ENCODE measurements around the gene CHRNA7. TPM values are rescaled to one million over a fixed set of nuclear protein-coding genes. Genes with fewer than 3 reads are reported as not detected.

CHRNA7 gene
- total RNA-seq, 4 donors from 2014 or later: 0.20 to 10.2 (median 4.2) TPM

- WGBS, 2 donors (ENCODE audit: low coverage in 1 of 2): 62% methylated on average over 2 of the region's 2 CpGs; no CpG with 5 or more reads in 1 of the 2 donors
Observed at GRCh38 chr15:32020156-32020555, 10.2 kb upstream of the CHRNA7 start.

GRCh38 chr15:32028921-32029320, 1.4 kb upstream of the CHRNA7 start:
- H3K4me1 ChIP-seq: peaks cover 0 to 18% (median 16%) of the 10 kb centered on the region in 4 donors
- whole genome bisulfite sequencing, 2 donors (ENCODE audit: low coverage in 1 of 2): 0 to 7% methylated on average over 2 to 5 of the region's 5 CpGs
- H3K9me3 ChIP-seq: no peaks in the 10 kb centered on the region
- no peak overlapping the region for H3K27ac ChIP-seq
- no peaks in the 10 kb centered on the region for H3K36me3 ChIP-seq
- intact Hi-C loops (cut with DNase I; ENCODE audit: low total_unique reads) (no loop called here), in situ Hi-C loops (cut with MboI; ENCODE audit: low pct_ligation_motif_present in 1 of 4, low pct_unique_long_range_greater_than_20kb in 1 of 4, low sequenced_read_pairs in 3 of 4) (no loop called here)
- no peak for TF ChIP-seq POLR2AphosphoS5 (IDR thresholded peaks at IDR 0.05)
- TF ChIP-seq POLR2A (IDR thresholded peaks at IDR 0.05): no peak
- TF ChIP-seq EP300 (IDR thresholded peaks at IDR 0.05; ENCODE audit: low read depth): no peak
- peaks cover 62% of the 10 kb centered on the region for H3K27me3 ChIP-seq
- H3K4me3 ChIP-seq: peak overlapping the region in 1 of 4 donors; percentile 84
- DNase-seq: no peak

More at GRCh38 chr15:32020156-32020555, 10.2 kb upstream of the CHRNA7 start:
- Histone ChIP-seq H3K9me3 (no peaks in the 10 kb centered on the region), H3K27ac (peak overlapping the region in 1 of 4 donors; percentile 28), H3K4me3 (no peak overlapping the region), H3K4me1 (peaks cover 0 to 8% (median 0%) of the 10 kb centered on the region in 4 donors), H3K36me3 (no peaks in the 10 kb centered on the region), H3K27me3 (no peaks in the 10 kb centered on the region)
- no peak for TF ChIP-seq EP300 (IDR thresholded peaks at IDR 0.05; ENCODE audit: low read depth)
- TF ChIP-seq CTCF (IDR thresholded peaks at IDR 0.05): no peak
- no peak for TF ChIP-seq POLR2AphosphoS5 (IDR thresholded peaks at IDR 0.05)
- TF ChIP-seq POLR2A (IDR thresholded peaks at IDR 0.05): no peak
- in situ Hi-C loops (cut with MboI; ENCODE audit: low pct_ligation_motif_present in 1 of 4, low pct_unique_long_range_greater_than_20kb in 1 of 4, low sequenced_read_pairs in 3 of 4) (no loop called here), intact Hi-C loops (cut with DNase I; ENCODE audit: low total_unique reads) (loop anchor here (2.0 kb wide), 1 partner anchor 69 kb away; no protein-coding TSS in a partner anchor)
- peak; percentile 18 for DNase-seq

DNA sequence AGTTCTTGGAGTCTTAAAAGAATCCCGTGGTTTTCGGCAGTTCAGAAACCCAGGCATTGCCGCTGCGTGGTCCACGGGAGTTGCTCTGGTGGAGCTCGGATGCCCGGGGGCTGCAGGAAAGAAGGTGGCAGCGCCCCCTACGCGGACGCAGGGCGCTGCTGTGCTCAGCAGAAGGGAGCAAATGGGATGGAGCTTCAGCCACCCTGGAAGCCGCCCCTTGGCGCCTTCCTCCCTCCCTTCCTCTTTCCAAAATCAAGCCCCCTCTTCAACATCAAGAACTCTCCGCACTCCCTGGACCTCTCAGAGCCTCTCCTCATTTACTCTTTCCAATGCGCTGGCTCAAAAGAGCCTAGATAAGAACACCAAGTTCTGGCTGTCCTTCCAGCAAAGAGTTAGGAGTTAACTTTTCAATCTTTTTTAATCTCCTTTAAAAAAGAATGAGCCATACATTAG, 880 bp upstream of the CHRNA7 start:
- intact Hi-C loops (cut with DNase I; ENCODE audit: low total_unique reads) (no loop called here), in situ Hi-C loops (cut with MboI; ENCODE audit: low pct_ligation_motif_present in 1 of 4, low pct_unique_long_range_greater_than_20kb in 1 of 4, low sequenced_read_pairs in 3 of 4) (no loop called here)
- peak in 4 of 5 experiments; percentile 26 to 37 (median 28) for TF ChIP-seq CTCF (IDR thresholded peaks at IDR 0.05)
- no peak for TF ChIP-seq POLR2AphosphoS5 (IDR thresholded peaks at IDR 0.05)
- no peak for TF ChIP-seq POLR2A (IDR thresholded peaks at IDR 0.05)
- TF ChIP-seq EP300 (IDR thresholded peaks at IDR 0.05; ENCODE audit: low read depth): no peak
- Histone ChIP-seq H3K4me3 (peak overlapping the region in 3 of 4 donors; percentile 43 to 84 (median 58)), H3K27me3 (peaks cover 62% of the 10 kb centered on the region), H3K4me1 (peaks cover 0 to 18% (median 16%) of the 10 kb centered on the region in 4 donors), H3K36me3 (no peaks in the 10 kb centered on the region), H3K9me3 (no peaks in the 10 kb centered on the region), H3K27ac (no peak overlapping the region)
- peak; percentile 22 for DNase-seq
- WGBS, 2 donors (ENCODE audit: low coverage in 1 of 2): 1% methylated on average over 16 of the region's 16 CpGs; no CpG with 5 or more reads in 1 of the 2 donors

- no peaks in the 10 kb centered on the region for H3K9me3 ChIP-seq
- TF ChIP-seq POLR2A (IDR thresholded peaks at IDR 0.05) (no peak), POLR2AphosphoS5 (IDR thresholded peaks at IDR 0.05) (no peak), CTCF (IDR thresholded peaks at IDR 0.05) (no peak), EP300 (IDR thresholded peaks at IDR 0.05; ENCODE audit: low read depth) (no peak)
- no peaks in the 10 kb centered on the region for H3K36me3 ChIP-seq
- WGBS, 2 donors (ENCODE audit: low coverage in 1 of 2): 17% methylated on average over 12 of the region's 21 CpGs; no CpG with 5 or more reads in 1 of the 2 donors
- H3K4me1 ChIP-seq: peaks cover 0 to 18% (median 16%) of the 10 kb centered on the region in 4 donors
- peak overlapping the region; percentile 43 to 84 (median 54) for H3K4me3 ChIP-seq
- no peak for DNase-seq
- in situ Hi-C loops (cut with MboI; ENCODE audit: low pct_ligation_motif_present in 1 of 4, low pct_unique_long_range_greater_than_20kb in 1 of 4, low sequenced_read_pairs in 3 of 4): no loop called here
- intact Hi-C loops (cut with DNase I; ENCODE audit: low total_unique reads): no loop called here
- H3K27ac ChIP-seq: peak overlapping the region in 3 of 4 donors; percentile 34 to 69 (median 57)
- peaks cover 60% of the 10 kb centered on the region for H3K27me3 ChIP-seq
Observed at GRCh38 chr15:32030795-32031194, 480 bp downstream of the CHRNA7 start.
